NT2/D1 (cell line): ENCODE measurements around the gene PITHD1.
"Not testable (repeated sequence)": the region's sequence is repeated elsewhere in the genome, so short reads cannot be mapped to it uniquely, and the experiment has no call there.

Experiments
- DNase-seq: peaks from one replicate; pipeline ENCODE4 v3.0.0-alpha.2; 2011; ENCODE audit warnings: low read depth, low spot score
- H3K27me3 ChIP-seq: 2 replicates; pipeline ENCODE4 v1.6.0; 2011; ENCODE audit warnings: mild to moderate bottlenecking; ENCODE audit not compliant: insufficient read length, insufficient read depth
- H3K36me3 ChIP-seq: 2 replicates; pipeline ENCODE4 v1.6.1; 2011; ENCODE audit warnings: mild to moderate bottlenecking, low read length, mixed read lengths; ENCODE audit not compliant: insufficient read depth, insufficient read length
- H3K4me1 ChIP-seq: 2 replicates; pipeline ENCODE4 v1.5.1; 2011; ENCODE audit not compliant: insufficient read depth, insufficient read length
- H3K4me3 ChIP-seq: 2 replicates; pipeline ENCODE4 v1.5.1; 2011; ENCODE audit warnings: low read depth; ENCODE audit not compliant: insufficient read length
- H3K9ac ChIP-seq: 2 replicates; pipeline ENCODE4 v1.6.0; 2011; ENCODE audit warnings: low read depth; ENCODE audit not compliant: insufficient read length
- H3K9me3 ChIP-seq: 2 replicates; pipeline ENCODE4 v1.5.1; 2011; ENCODE audit warnings: mild to moderate bottlenecking, low read length; ENCODE audit not compliant: insufficient read depth
- SUZ12 ChIP-seq: IDR thresholded peaks from 2 replicates; pipeline ENCODE4 v1.6.1; 2011; ENCODE audit not compliant: insufficient read length, insufficient read depth; ENCODE audit errors: extremely low read depth
- YY1 ChIP-seq: IDR thresholded peaks from 2 replicates; pipeline ENCODE4 v1.6.1; 2011; ENCODE audit not compliant: insufficient read length, insufficient read depth
- ZNF274 ChIP-seq: IDR thresholded peaks from 2 replicates; pipeline ENCODE4 v1.6.1; 2011; ENCODE audit warnings: mild to moderate bottlenecking, low read depth, low read length

Gene PITHD1

DNA sequence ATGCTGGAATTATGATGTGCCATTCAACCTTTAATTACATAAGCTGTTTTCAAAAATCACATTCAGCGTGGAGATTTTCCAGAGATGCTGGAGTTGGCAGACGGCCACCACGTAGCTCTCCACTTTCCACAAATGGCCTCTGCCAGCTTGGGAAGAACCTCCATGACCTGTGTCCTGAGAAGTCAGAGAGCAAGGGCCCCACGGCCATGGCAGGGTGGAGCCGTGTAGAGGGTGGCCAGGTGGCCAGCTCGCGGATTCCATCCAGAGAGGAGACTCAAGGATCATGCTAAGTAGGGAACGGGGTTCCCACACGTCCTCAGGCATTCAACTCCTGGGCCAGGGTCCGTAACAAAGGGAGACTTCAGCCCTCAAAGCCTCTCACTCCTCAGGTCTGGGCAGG, 23.7 kb downstream of the PITHD1 start:
- Histone ChIP-seq H3K27me3 (peaks cover 9% of the 10 kb centered on the region), H3K9me3 (no peaks in the 10 kb centered on the region), H3K4me3 (no peak overlapping the region), H3K4me1 (peaks cover 9% of the 10 kb centered on the region), H3K9ac (no peak overlapping the region), H3K36me3 (peaks cover 19% of the 10 kb centered on the region)
- TF ChIP-seq ZNF274, result no peak
- no peak for TF ChIP-seq YY1
- TF ChIP-seq SUZ12, result no peak
- no peak for DNase-seq

DNA sequence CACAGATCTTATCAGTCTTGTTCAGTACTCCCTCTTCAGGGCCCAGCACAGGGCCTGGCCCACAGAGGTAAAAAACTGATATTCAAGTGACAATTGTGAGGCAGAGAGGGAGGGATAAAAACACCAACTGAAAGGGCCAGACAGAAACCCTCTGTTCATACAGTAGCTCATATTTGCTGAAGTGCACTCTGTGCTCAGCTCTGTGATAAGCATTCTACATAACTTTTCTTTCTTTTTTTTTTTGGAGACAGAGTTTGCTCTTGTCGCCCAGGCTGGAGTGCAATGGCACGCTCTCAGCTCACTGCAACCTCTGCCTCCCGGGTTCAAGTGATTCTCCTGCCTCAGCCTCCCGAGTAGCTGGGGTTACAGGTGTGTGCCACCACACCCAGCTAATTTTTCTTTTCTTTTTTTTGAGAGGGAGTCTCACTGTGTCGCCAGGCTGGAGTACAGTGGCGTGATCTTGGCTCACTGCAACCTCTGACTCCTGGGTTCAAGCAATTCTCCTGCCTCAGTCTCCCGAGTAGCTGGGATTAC, 24.7 kb downstream of the PITHD1 start:
- not testable (repeated sequence) for H3K9me3 ChIP-seq, H3K27me3 ChIP-seq, H3K4me1 ChIP-seq, H3K4me3 ChIP-seq, H3K9ac ChIP-seq, DNase-seq
- peaks cover 11% of the 10 kb centered on the region for H3K36me3 ChIP-seq

DNA sequence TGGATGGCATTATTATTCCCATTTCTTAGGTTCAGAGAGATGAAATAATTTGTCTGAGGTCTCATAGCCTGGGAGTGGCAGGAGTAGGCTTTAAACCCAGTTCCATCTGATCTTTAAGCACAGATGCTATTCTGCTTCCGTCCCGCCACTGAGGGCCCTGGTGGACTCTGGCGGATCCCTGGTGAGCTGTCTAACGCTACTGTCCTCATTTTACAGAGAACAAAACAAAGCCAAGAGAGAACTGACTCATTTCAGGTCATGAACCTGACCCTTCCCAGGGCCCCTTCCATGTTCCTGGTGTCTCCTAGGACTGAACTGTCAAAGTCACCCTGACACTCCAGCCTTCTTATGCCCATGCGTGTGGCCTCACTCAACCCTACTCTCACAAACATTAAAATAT, 25.5 kb downstream of the PITHD1 start:
- H3K4me1 ChIP-seq, result peaks cover 7% of the 10 kb centered on the region
- no peak for TF ChIP-seq YY1
- no peak for TF ChIP-seq ZNF274
- no peaks in the 10 kb centered on the region for H3K9me3 ChIP-seq
- H3K4me3 ChIP-seq, result no peak overlapping the region
- peaks cover 4% of the 10 kb centered on the region for H3K36me3 ChIP-seq
- H3K27me3 ChIP-seq, result peaks cover 9% of the 10 kb centered on the region
- H3K9ac ChIP-seq, result no peak overlapping the region
- no peak for DNase-seq

DNA sequence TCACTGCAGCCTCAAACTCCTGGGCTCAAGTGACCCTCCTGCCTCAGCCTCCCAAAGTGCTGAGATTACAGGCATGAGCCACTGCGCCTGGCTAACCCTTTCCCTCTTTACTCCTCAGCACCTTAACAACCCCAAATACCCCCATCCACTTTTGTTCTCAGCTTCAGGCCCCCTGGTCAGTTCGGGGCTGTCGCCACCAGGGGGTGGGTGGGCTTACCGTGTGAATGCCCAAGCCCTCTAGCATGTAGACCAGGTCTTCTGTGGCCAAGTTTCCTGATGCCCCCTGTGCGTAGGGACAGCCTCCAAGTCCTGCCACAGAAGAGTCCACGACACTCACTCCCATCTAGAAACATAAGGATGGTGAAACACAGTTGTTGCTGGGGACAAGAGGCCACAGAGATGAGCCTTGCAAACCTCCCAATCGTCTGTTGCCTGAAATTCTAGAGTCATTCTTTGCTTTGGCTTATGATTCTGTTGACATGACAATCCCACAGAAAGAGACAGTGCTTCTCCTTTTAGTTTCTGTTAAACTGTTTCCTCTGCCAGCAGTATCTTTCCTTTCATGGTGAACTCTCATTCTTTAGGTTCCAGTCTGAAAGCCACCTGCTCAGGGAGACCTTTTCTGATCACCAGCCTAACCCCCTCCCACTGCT, 26.1 kb downstream of the PITHD1 start:
- TF ChIP-seq SUZ12, result no peak
- no peak for TF ChIP-seq YY1
- no peak for TF ChIP-seq ZNF274
- Histone ChIP-seq H3K36me3 (no peaks in the 10 kb centered on the region), H3K9me3 (no peaks in the 10 kb centered on the region), H3K27me3 (peaks cover 9% of the 10 kb centered on the region), H3K9ac (no peak overlapping the region), H3K4me1 (peaks cover 3% of the 10 kb centered on the region), H3K4me3 (no peak overlapping the region)
- DNase-seq, result no peak

DNA sequence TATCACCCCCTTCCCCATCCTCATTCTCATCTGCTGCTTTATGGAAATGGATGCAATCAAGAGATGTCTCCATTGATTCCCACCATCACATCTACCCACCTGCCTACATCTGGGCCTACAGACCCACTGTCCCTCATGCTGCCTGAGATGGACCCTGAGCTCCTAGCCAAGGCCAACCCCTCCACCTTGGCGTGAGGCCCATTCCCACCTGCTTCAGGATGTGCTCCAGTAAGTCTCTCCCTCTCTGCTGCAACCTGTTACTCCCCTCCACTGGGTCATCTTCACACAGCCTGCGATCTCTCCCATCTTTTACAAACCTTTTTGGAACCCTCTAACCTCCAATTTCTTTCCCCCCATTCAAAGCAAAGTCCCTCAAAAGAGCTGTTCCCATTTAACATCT, 26.8 kb downstream of the PITHD1 start:
- no peaks in the 10 kb centered on the region for H3K9me3 ChIP-seq
- peaks cover 5% of the 10 kb centered on the region for H3K4me1 ChIP-seq
- H3K27me3 ChIP-seq, result peaks cover 9% of the 10 kb centered on the region
- DNase-seq, result no peak
- TF ChIP-seq SUZ12, result no peak
- no peak for TF ChIP-seq ZNF274
- no peak for TF ChIP-seq YY1
- H3K36me3 ChIP-seq, result no peaks in the 10 kb centered on the region
- no peak overlapping the region for H3K4me3 ChIP-seq
- H3K9ac ChIP-seq, result no peak overlapping the region

DNA sequence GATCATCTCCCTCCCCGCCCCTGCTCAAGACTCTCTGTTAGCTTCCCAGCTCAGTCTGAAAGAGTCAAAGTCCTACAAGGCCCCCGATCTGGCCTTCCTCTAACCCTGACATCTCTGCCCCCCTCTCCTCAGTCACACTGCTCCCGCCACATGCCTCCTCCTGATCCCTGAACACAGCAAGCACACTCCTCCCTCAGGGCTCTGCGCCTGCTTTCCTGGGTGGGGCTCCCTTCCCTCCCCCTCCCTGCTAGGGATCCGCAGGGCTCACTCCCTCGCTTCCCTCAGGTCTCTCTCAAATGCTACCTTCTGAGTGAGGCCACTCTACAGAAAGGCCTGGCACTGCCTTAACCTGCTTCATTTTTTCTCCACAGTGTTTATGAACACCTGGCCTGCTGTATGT, 28.1 kb downstream of the PITHD1 start:
- H3K9ac ChIP-seq, result no peak overlapping the region
- H3K36me3 ChIP-seq, result no peaks in the 10 kb centered on the region
- TF ChIP-seq ZNF274 (no peak), YY1 (no peak), SUZ12 (no peak)
- no peak overlapping the region for H3K4me3 ChIP-seq
- H3K4me1 ChIP-seq, result peaks cover 4% of the 10 kb centered on the region
- DNase-seq, result no peak
- H3K9me3 ChIP-seq, result no peaks in the 10 kb centered on the region
- H3K27me3 ChIP-seq, result peaks cover 9% of the 10 kb centered on the region

DNA sequence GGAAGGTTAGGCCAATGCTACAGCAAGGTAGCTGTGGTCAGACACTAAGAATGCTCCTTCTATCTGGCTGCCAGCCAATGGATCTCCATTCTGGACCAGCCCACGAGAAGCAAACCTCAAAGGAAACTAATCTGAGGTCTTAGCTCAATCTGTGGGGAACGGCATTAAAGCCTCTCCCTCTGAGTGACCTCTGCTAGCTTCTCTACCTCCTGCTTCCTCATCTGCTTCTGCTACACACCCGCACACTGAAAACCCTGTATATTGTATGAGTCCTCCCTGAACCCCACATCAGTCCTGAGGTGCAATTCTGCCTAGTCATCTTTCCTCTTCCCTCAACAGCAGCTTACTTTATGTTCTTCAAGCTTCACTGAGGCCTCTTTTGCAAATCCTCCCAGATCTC, 29.2 kb downstream of the PITHD1 start:
- Histone ChIP-seq H3K9ac (no peak overlapping the region), H3K27me3 (no peaks in the 10 kb centered on the region), H3K4me3 (no peak overlapping the region), H3K9me3 (no peaks in the 10 kb centered on the region), H3K36me3 (no peaks in the 10 kb centered on the region), H3K4me1 (peaks cover 2% of the 10 kb centered on the region)
- DNase-seq, result no peak
- no peak for TF ChIP-seq ZNF274
- no peak for TF ChIP-seq YY1
- no peak for TF ChIP-seq SUZ12
